ENCODE results near the gene PEX11B. TPM values are rescaled to one million over a fixed set of nuclear protein-coding genes. Genes with fewer than 3 reads are reported as not detected.

The PEX11B gene
- total RNA-seq, 4 donors from 2014 or later = 23.3 to 35.9 (median 30.2) TPM

GRCh38 chr1:145963265-145964019 lies 44.9 kb upstream of the PEX11B start:
- no peak for TF ChIP-seq POLR2A (IDR thresholded peaks at IDR 0.05)
- no peak for TF ChIP-seq EP300 (IDR thresholded peaks at IDR 0.05)
- TF ChIP-seq CTCF (IDR thresholded peaks at IDR 0.05) = no peak
- no peak for TF ChIP-seq POLR2AphosphoS5 (IDR thresholded peaks at IDR 0.05)
- H3K9me3 ChIP-seq = no peaks in the 10 kb centered on the region
- H3K36me3 ChIP-seq = no peaks in the 10 kb centered on the region
- peak overlapping the region; percentile 74 for H3K4me3 ChIP-seq
- H3K27ac ChIP-seq = peak overlapping the region; percentile 88
- peaks cover 62% of the 10 kb centered on the region for H3K4me1 ChIP-seq
- 22% methylated on average over 5 of the region's 5 CpGs for WGBS
- no peak for DNase-seq (ENCODE audit: low spot score in 2 of 2)
- H3K27me3 ChIP-seq = no peaks in the 10 kb centered on the region

GRCh38 chr1:145962157-145963102 lies 43.9 kb upstream of the PEX11B start:
- WGBS = 3% methylated on average over 24 of the region's 36 CpGs
- H3K4me1 ChIP-seq = peaks cover 66% of the 10 kb centered on the region

GRCh38 chr1:145961425-145962156 lies 43.1 kb upstream of the PEX11B start:
- H3K9me3 ChIP-seq = no peaks in the 10 kb centered on the region
- TF ChIP-seq CTCF (IDR thresholded peaks at IDR 0.05) (no peak), EP300 (IDR thresholded peaks at IDR 0.05) (no peak), POLR2AphosphoS5 (IDR thresholded peaks at IDR 0.05) (no peak), POLR2A (IDR thresholded peaks at IDR 0.05) (no peak)
- peak overlapping the region; percentile 74 for H3K4me3 ChIP-seq
- H3K36me3 ChIP-seq = no peaks in the 10 kb centered on the region
- H3K27me3 ChIP-seq = no peaks in the 10 kb centered on the region
- peaks cover 71% of the 10 kb centered on the region for H3K4me1 ChIP-seq
- under 1% methylated on average over 18 of the region's 57 CpGs for WGBS
- H3K27ac ChIP-seq = no peak overlapping the region
- peak in 1 of 2 donors; percentile 74 for DNase-seq (ENCODE audit: low spot score in 2 of 2)

More at GRCh38 chr1:145962157-145963102, 43.9 kb upstream of the PEX11B start:
- no peak for DNase-seq (ENCODE audit: low spot score in 2 of 2)
- H3K27ac ChIP-seq = no peak overlapping the region
- no peaks in the 10 kb centered on the region for H3K27me3 ChIP-seq
- H3K4me3 ChIP-seq = peak overlapping the region; percentile 74
- TF ChIP-seq POLR2A (IDR thresholded peaks at IDR 0.05) = no peak
- no peak for TF ChIP-seq CTCF (IDR thresholded peaks at IDR 0.05)
- TF ChIP-seq EP300 (IDR thresholded peaks at IDR 0.05) = no peak
- TF ChIP-seq POLR2AphosphoS5 (IDR thresholded peaks at IDR 0.05) = no peak
- no peaks in the 10 kb centered on the region for H3K9me3 ChIP-seq
- H3K36me3 ChIP-seq = no peaks in the 10 kb centered on the region

- no peaks in the 10 kb centered on the region for H3K9me3 ChIP-seq
- no peak for TF ChIP-seq POLR2A (IDR thresholded peaks at IDR 0.05)
- no peak for TF ChIP-seq CTCF (IDR thresholded peaks at IDR 0.05)
- no peak for TF ChIP-seq POLR2AphosphoS5 (IDR thresholded peaks at IDR 0.05)
- no peak for TF ChIP-seq EP300 (IDR thresholded peaks at IDR 0.05)
- H3K36me3 ChIP-seq = no peaks in the 10 kb centered on the region
- peak overlapping the region; percentile 79 for H3K27ac ChIP-seq
- no peak for DNase-seq (ENCODE audit: low spot score in 2 of 2)
- peaks cover 77% of the 10 kb centered on the region for H3K4me1 ChIP-seq
- 2% methylated on average over 10 of the region's 22 CpGs for WGBS
- H3K4me3 ChIP-seq = peak overlapping the region; percentile 74
- H3K27me3 ChIP-seq = no peaks in the 10 kb centered on the region
These were observed 42.5 kb upstream of the PEX11B start for GRCh38 chr1:145961109-145961424.
